Spleen (tissue), 7 donors: Measurements from ENCODE around the gene CCDC93.

Experiments used
- CTCF ChIP-seq, 11 experiments: fragments of 200-600 bp in 7 of 11; fragments of 450-650 bp in 4 of 11; sonication (generic) in 4 of 11; IDR thresholded peaks in 8 of 11; conservative IDR thresholded peaks in 3 of 11; 1 replicate in 7 of 11; 2 replicates in 4 of 11; pipeline versions ENCODE4 v1.4.0 to v1.8.0; 2016 to 2021; ENCODE audit warnings: antibody characterized with exemption in 11 of 11, inconsistent platforms in 4 of 11, mild to moderate bottlenecking in 1 of 11
- POLR2A ChIP-seq, 3 donors: fragments of 450-650 bp; IDR thresholded peaks; one replicate each; pipeline ENCODE4 v1.5.1; 2017; ENCODE audit warnings: antibody characterized with exemption in 3 of 3, mild to moderate bottlenecking in 1 of 3
- donor health status: DM: no; HTN: no; CAD: no; lungs with moderate emphysema.
- donor health status: DM: no; HTN: no; CAD: no.
- donor health status: DM: no; HTN: no; CAD: no.

- no peak for TF ChIP-seq CTCF (IDR thresholded peaks at IDR 0.05 in 8 of 11, conservative IDR thresholded peaks at IDR 0.05 in 3 of 11)
- no peak for TF ChIP-seq POLR2A (IDR thresholded peaks at IDR 0.05)
Observed at GRCh38 chr2:118049140-118049815, 35.4 kb upstream of the CCDC93 start.
